Measurements from ENCODE around the gene DYNLL2. TPM values are rescaled to one million over a fixed set of nuclear protein-coding genes. Genes with fewer than 3 reads are reported as not detected.
"Not testable (repeated sequence)": the region's sequence is repeated elsewhere in the genome, so short reads cannot be mapped to it uniquely, and the experiment has no call there.

The DYNLL2 gene
- polyA plus RNA-seq, 3 donors = 0.30 to 9.9 (median 0.42) TPM

- no peaks in the 10 kb centered on the region for H3K36me3 ChIP-seq (replicated peaks in 1 of 2; ENCODE audit: control insufficient read depth in 1 of 2, insufficient read depth in 2 of 2, low read length in 2 of 2)
- intact Hi-C loops (cut with micrococcal nuclease) = no loop called here
- H2AFZ ChIP-seq (ENCODE audit: insufficient read depth, low read depth, low read length, poor library complexity, severe bottlenecking) = no peak overlapping the region
- H3K27me3 ChIP-seq (ENCODE audit: control insufficient read depth in 2 of 2, insufficient read depth in 2 of 2, low read length in 2 of 2) = no peaks in the 10 kb centered on the region
- no peaks in the 10 kb centered on the region for H3K79me2 ChIP-seq (ENCODE audit: insufficient read depth, low read length)
- H3K9ac ChIP-seq (ENCODE audit: insufficient read depth, low read length, poor library complexity, severe bottlenecking) = no peak overlapping the region
- WGBS (ENCODE audit: insufficient coverage) = 46% methylated on average over 5 of the region's 5 CpGs
- no peak overlapping the region for H3K4me2 ChIP-seq (replicated peaks; ENCODE audit: extremely low read depth, low read length, poor library complexity, severe bottlenecking)
- Mint-ChIP-seq H3K4me3 (no peak overlapping the region), H3K9me3 (no peaks in the 10 kb centered on the region), H3K27ac (no peak overlapping the region), H3K36me3 (no peaks in the 10 kb centered on the region), H3K4me1 (no peaks in the 10 kb centered on the region), H3K27me3 (ENCODE audit: low read depth in 3 of 3) (peaks cover 8 to 20% (median 11%) of the 10 kb centered on the region in 3 donors)
- H3K4me1 ChIP-seq (ENCODE audit: control insufficient read depth in 1 of 2, insufficient read depth in 2 of 2, low read length in 2 of 2) = no peaks in the 10 kb centered on the region
- H3K27ac ChIP-seq (ENCODE audit: low read depth in 1 of 2, low read length in 2 of 2) = no peak overlapping the region
- H4K20me1 ChIP-seq (ENCODE audit: insufficient read depth, low read length) = no peaks in the 10 kb centered on the region
- DNase-seq = no peak
- no peaks in the 10 kb centered on the region for H3K9me3 ChIP-seq (replicated peaks in 1 of 2; ENCODE audit: control insufficient read depth in 1 of 2, insufficient read depth in 1 of 2, low read length in 2 of 2)
- H3K4me3 ChIP-seq (replicated peaks in 1 of 3; ENCODE audit: low read depth in 2 of 3, low read length in 3 of 3) = no peak overlapping the region
- TF ChIP-seq, protein P1, sequence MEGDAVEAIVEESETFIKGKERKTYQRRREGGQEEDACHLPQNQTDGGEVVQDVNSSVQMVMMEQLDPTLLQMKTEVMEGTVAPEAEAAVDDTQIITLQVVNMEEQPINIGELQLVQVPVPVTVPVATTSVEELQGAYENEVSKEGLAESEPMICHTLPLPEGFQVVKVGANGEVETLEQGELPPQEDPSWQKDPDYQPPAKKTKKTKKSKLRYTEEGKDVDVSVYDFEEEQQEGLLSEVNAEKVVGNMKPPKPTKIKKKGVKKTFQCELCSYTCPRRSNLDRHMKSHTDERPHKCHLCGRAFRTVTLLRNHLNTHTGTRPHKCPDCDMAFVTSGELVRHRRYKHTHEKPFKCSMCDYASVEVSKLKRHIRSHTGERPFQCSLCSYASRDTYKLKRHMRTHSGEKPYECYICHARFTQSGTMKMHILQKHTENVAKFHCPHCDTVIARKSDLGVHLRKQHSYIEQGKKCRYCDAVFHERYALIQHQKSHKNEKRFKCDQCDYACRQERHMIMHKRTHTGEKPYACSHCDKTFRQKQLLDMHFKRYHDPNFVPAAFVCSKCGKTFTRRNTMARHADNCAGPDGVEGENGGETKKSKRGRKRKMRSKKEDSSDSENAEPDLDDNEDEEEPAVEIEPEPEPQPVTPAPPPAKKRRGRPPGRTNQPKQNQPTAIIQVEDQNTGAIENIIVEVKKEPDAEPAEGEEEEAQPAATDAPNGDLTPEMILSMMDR (IDR thresholded peaks at IDR 0.05) = no peak
These were observed 38.7 kb downstream of the DYNLL2 start for GRCh38 chr17:58121925-58122324.

- Mint-ChIP-seq H3K9me3 (peaks cover 0 to 1% (median 0%) of the 10 kb centered on the region in 7 donors), H3K4me1 (no peaks in the 10 kb centered on the region), H3K27ac (no peak overlapping the region), H3K27me3 (ENCODE audit: low read depth in 3 of 3) (peaks cover 11 to 25% (median 18%) of the 10 kb centered on the region in 3 donors), H3K36me3 (no peaks in the 10 kb centered on the region), H3K4me3 (peak overlapping the region in 1 of 2 donors; percentile 40)
- H3K27me3 ChIP-seq (ENCODE audit: control insufficient read depth in 2 of 2, insufficient read depth in 2 of 2, low read length in 2 of 2) = peaks cover 5 to 7% of the 10 kb centered on the region in 2 donors
- H4K20me1 ChIP-seq (ENCODE audit: insufficient read depth, low read length) = no peaks in the 10 kb centered on the region
- intact Hi-C loops (cut with micrococcal nuclease) = no loop called here
- whole genome bisulfite sequencing (ENCODE audit: insufficient coverage) = no CpG with 5 or more reads among the region's 1 CpG
- H3K9ac ChIP-seq (ENCODE audit: insufficient read depth, low read length, poor library complexity, severe bottlenecking) = no peak overlapping the region
- no peak for DNase-seq
- H3K36me3 ChIP-seq (replicated peaks in 1 of 2; ENCODE audit: control insufficient read depth in 1 of 2, insufficient read depth in 2 of 2, low read length in 2 of 2) = no peaks in the 10 kb centered on the region
- no peak overlapping the region for H3K4me2 ChIP-seq (replicated peaks; ENCODE audit: extremely low read depth, low read length, poor library complexity, severe bottlenecking)
- no peak overlapping the region for H3K4me3 ChIP-seq (replicated peaks in 1 of 3; ENCODE audit: low read depth in 2 of 3, low read length in 3 of 3)
- no peaks in the 10 kb centered on the region for H3K4me1 ChIP-seq (ENCODE audit: control insufficient read depth in 1 of 2, insufficient read depth in 2 of 2, low read length in 2 of 2)
- H3K9me3 ChIP-seq (replicated peaks in 1 of 2; ENCODE audit: control insufficient read depth in 1 of 2, insufficient read depth in 1 of 2, low read length in 2 of 2) = no peaks in the 10 kb centered on the region
- no peak overlapping the region for H2AFZ ChIP-seq (ENCODE audit: insufficient read depth, low read depth, low read length, poor library complexity, severe bottlenecking)
- no peak overlapping the region for H3K27ac ChIP-seq (ENCODE audit: low read depth in 1 of 2, low read length in 2 of 2)
- TF ChIP-seq, protein P1 (IDR thresholded peaks at IDR 0.05) = no peak
- no peaks in the 10 kb centered on the region for H3K79me2 ChIP-seq (ENCODE audit: insufficient read depth, low read length)
These were observed 44.6 kb downstream of the DYNLL2 start for GRCh38 chr17:58127846-58128245.

- H3K27ac Mint-ChIP-seq; H3K27ac ChIP-seq (ENCODE audit: low read depth in 1 of 2, low read length in 2 of 2); H3K9me3 Mint-ChIP-seq; H3K9ac ChIP-seq (ENCODE audit: insufficient read depth, low read length, poor library complexity, severe bottlenecking); H3K9me3 ChIP-seq (replicated peaks in 1 of 2; ENCODE audit: control insufficient read depth in 1 of 2, insufficient read depth in 1 of 2, low read length in 2 of 2); H3K4me3 ChIP-seq (replicated peaks in 1 of 3; ENCODE audit: low read depth in 2 of 3, low read length in 3 of 3); H3K4me3 Mint-ChIP-seq; H3K4me1 Mint-ChIP-seq; H3K79me2 ChIP-seq (ENCODE audit: insufficient read depth, low read length); intact Hi-C loops (cut with micrococcal nuclease); H3K4me2 ChIP-seq (replicated peaks; ENCODE audit: extremely low read depth, low read length, poor library complexity, severe bottlenecking); H2AFZ ChIP-seq (ENCODE audit: insufficient read depth, low read depth, low read length, poor library complexity, severe bottlenecking); H3K36me3 ChIP-seq (replicated peaks in 1 of 2; ENCODE audit: control insufficient read depth in 1 of 2, insufficient read depth in 2 of 2, low read length in 2 of 2); H4K20me1 ChIP-seq (ENCODE audit: insufficient read depth, low read length); DNase-seq; H3K4me1 ChIP-seq (ENCODE audit: control insufficient read depth in 1 of 2, insufficient read depth in 2 of 2, low read length in 2 of 2); H3K36me3 Mint-ChIP-seq: not testable (repeated sequence)
- no CpG with 5 or more reads among the region's 5 CpGs for WGBS (ENCODE audit: insufficient coverage)
- peaks cover 18 to 43% (median 22%) of the 10 kb centered on the region in 3 donors for H3K27me3 Mint-ChIP-seq (ENCODE audit: low read depth in 3 of 3)
- peaks cover 17 to 25% of the 10 kb centered on the region in 2 donors for H3K27me3 ChIP-seq (ENCODE audit: control insufficient read depth in 2 of 2, insufficient read depth in 2 of 2, low read length in 2 of 2)
These were observed 49.5 kb downstream of the DYNLL2 start for GRCh38 chr17:58132697-58133096.

Measured in CD14-positive monocyte (primary cell).